ENCODE results near the gene NR2F1-AS1.

NR2F1-AS1 gene

DNA sequence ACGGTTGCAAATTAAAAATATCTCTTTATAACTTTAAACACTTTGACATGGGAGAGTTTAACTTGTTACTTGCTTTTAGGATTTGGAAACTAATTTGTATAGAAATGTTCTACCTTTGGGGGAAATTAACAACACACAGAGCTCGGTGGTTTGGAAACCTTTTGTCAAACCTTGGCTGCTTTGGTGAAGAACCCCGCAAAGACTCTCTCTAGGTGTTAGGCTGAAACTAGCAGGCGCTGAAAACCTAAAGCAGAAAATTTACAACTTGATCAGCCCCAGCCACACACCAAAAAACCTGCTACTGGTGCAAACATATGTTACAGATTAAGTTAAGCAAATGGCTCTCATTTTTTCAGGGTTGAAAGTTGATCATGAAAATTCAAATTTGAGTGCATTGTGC is 27.8 kb upstream of the NR2F1-AS1 start:
- TF ChIP-seq, protein P1, sequence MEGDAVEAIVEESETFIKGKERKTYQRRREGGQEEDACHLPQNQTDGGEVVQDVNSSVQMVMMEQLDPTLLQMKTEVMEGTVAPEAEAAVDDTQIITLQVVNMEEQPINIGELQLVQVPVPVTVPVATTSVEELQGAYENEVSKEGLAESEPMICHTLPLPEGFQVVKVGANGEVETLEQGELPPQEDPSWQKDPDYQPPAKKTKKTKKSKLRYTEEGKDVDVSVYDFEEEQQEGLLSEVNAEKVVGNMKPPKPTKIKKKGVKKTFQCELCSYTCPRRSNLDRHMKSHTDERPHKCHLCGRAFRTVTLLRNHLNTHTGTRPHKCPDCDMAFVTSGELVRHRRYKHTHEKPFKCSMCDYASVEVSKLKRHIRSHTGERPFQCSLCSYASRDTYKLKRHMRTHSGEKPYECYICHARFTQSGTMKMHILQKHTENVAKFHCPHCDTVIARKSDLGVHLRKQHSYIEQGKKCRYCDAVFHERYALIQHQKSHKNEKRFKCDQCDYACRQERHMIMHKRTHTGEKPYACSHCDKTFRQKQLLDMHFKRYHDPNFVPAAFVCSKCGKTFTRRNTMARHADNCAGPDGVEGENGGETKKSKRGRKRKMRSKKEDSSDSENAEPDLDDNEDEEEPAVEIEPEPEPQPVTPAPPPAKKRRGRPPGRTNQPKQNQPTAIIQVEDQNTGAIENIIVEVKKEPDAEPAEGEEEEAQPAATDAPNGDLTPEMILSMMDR (IDR thresholded peaks at IDR 0.05; ENCODE audit: low read depth, low read length) = no peak
- in situ Hi-C loops (cut with HindIII; ENCODE audit: low sequenced_read_pairs) = no loop called here
- no peak overlapping the region for H3K4me3 ChIP-seq (ENCODE audit: low read depth, low read length)
- DNase-seq (ENCODE audit: low read depth, low spot score) = no peak

GRCh38 chr5:93607367-93608258 is 26.6 kb upstream of the NR2F1-AS1 start:
- in situ Hi-C loops (cut with HindIII; ENCODE audit: low sequenced_read_pairs) = no loop called here
- DNase-seq (ENCODE audit: low read depth, low spot score) = peak; percentile 89
- TF ChIP-seq, protein P1 (IDR thresholded peaks at IDR 0.05; ENCODE audit: low read depth, low read length) = peak; percentile 73
- peak overlapping the region; percentile 3 for H3K4me3 ChIP-seq (ENCODE audit: low read depth, low read length)

DNA sequence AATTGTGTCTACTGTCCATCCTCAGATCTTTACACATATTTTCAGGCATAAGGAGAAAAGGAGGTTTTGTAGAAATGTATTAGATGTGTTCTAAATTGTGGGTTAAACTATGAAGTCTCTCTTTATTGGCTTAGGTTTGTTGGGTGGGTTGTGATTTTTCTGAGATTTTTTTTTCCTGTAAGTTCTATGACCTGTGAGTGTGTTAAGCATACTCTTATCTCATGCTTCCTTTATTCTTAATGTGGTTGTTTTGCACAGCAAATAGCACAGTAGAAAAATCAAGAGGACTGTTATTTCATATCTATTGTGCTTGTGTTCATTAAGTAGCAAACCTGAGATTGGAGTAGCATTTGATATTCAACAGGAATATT is 25.3 kb upstream of the NR2F1-AS1 start:
- TF ChIP-seq, protein P1 (IDR thresholded peaks at IDR 0.05; ENCODE audit: low read depth, low read length) = no peak
- no peak overlapping the region for H3K4me3 ChIP-seq (ENCODE audit: low read depth, low read length)
- in situ Hi-C loops (cut with HindIII; ENCODE audit: low sequenced_read_pairs) = no loop called here
- DNase-seq (ENCODE audit: low read depth, low spot score) = peak; percentile 17

DNA sequence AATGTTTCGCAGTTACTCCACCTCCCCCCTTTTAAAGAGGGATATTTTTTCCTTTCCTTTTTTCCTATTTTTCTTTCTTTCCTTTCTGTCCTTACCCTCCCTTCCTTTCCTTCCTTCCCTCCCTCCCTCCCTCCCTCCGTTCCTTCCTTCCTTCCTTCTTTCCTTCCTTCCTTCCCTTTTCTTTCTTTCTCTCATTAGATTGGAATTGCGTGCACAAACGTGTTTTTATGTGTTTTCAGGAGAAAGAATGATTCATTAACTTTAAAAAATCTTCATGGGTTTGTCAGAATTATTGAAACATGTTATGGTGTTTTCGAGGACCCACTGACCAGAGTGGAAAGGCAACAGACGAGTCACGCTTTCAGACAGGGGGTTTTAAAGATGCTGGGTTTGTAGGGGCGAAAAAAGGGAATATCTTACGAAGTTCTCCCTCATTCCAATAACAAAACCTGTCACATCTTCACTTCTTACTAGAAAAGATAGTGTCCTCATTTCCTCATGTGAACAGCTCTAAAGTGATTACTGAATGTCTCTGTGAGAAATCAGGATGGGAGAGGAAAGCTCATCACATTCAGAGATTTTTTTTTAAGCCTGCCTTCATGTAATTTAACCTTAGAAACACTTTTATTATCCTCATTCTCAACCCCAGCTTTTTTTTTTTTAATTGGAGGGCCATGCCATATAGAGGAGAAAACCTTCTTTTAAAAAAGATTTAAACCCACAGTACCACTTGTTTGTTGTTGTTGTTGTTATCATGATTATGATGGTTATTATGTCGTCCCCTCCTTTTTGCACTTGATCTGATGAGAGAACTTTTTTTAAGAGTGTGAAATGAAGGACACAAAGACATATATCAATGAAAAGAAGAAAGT is 23.9 kb upstream of the NR2F1-AS1 start:
- TF ChIP-seq, protein P1 (IDR thresholded peaks at IDR 0.05; ENCODE audit: low read depth, low read length) = no peak
- peak overlapping the region; percentile 24 for H3K4me3 ChIP-seq (ENCODE audit: low read depth, low read length)
- in situ Hi-C loops (cut with HindIII; ENCODE audit: low sequenced_read_pairs) = no loop called here
- no peak for DNase-seq (ENCODE audit: low read depth, low spot score)

- TF ChIP-seq, protein P1 (IDR thresholded peaks at IDR 0.05; ENCODE audit: low read depth, low read length) = peak; percentile 19
- DNase-seq (ENCODE audit: low read depth, low spot score) = peak; percentile 76
- H3K4me3 ChIP-seq (ENCODE audit: low read depth, low read length) = peak overlapping the region; percentile 24
- in situ Hi-C loops (cut with HindIII; ENCODE audit: low sequenced_read_pairs) = no loop called here
Measured at GRCh38 chr5:93603793-93604643, 23.0 kb upstream of the NR2F1-AS1 start.

All from astrocyte of the spinal cord (primary cell).